ENCODE measurements around the gene SUCLG1. TPM values are rescaled to one million over a fixed set of nuclear protein-coding genes. Genes with fewer than 3 reads are reported as not detected.

Gene SUCLG1
- total and polyA plus RNA-seq, 10 of the 15 experiments (the other 5 are each of a cell fraction or from before 2014, with no cell fraction given): 75.4 to 197 (median 93.6) TPM

- ChIA-PET POLR2A (no interaction called here), SMC1A (ENCODE audit: uncharacterized antibody, unreplicated experiment) (interaction anchor here (1.0 kb wide), 1 partner anchor 19 kb away, joined by 3 read pairs; the partner anchor contains the start of gene SUCLG1), RAD21 (ENCODE audit: unreplicated experiment) (no interaction called here), CTCF (no interaction called here)
- no peak for DNase-seq (ENCODE audit: low read depth, low spot score)
- Histone ChIP-seq H3K9ac (ENCODE audit: control insufficient read depth, insufficient read depth, low read length) (no peak overlapping the region), H3K27me3 (replicated peaks in 1 of 2; ENCODE audit: control insufficient read depth in 2 of 2, insufficient read depth in 2 of 2, low read length in 1 of 2) (no peaks in the 10 kb centered on the region), H3K4me2 (ENCODE audit: control insufficient read depth, insufficient read depth) (no peak overlapping the region), H3K36me3 (ENCODE audit: control insufficient read depth in 2 of 2, insufficient read depth in 2 of 2, low read length in 1 of 2) (no peaks in the 10 kb centered on the region), H3K9me3 (replicated peaks; ENCODE audit: control insufficient read depth, insufficient read depth, low read length) (no peaks in the 10 kb centered on the region), H3K4me3 (no peak overlapping the region), H3K4me1 (ENCODE audit: control insufficient read depth, insufficient read depth, low read length) (no peaks in the 10 kb centered on the region), H3K79me2 (ENCODE audit: control insufficient read depth, insufficient read depth, low read length) (no peaks in the 10 kb centered on the region), H4K20me1 (ENCODE audit: control insufficient read depth, insufficient read depth) (no peaks in the 10 kb centered on the region), H2AFZ (ENCODE audit: control insufficient read depth, low read depth, low read length) (no peak overlapping the region), H3K27ac (ENCODE audit: control insufficient read depth, insufficient read depth) (no peak overlapping the region)
- BruUV-seq (replicated peaks): no TSS peak
- no peak for TF ChIP-seq PAX5 (IDR thresholded peaks at IDR 0.05; ENCODE audit: borderline replicate concordance, low read depth, low read length)
- no peak for TF ChIP-seq BACH1 (IDR thresholded peaks at IDR 0.05; ENCODE audit: borderline replicate concordance)
- no peak for TF ChIP-seq SPI1 (IDR thresholded peaks at IDR 0.05; ENCODE audit: borderline replicate concordance, insufficient read depth, low read depth, low read length)
- no peak for TF ChIP-seq RAD51 (IDR thresholded peaks at IDR 0.05)
- TF ChIP-seq RFX5 (IDR thresholded peaks at IDR 0.05; ENCODE audit: low read depth, low read length): no peak
- ATAC-seq: no peak
- intact Hi-C loops (cut with micrococcal nuclease; ENCODE audit: unreplicated experiment): no loop called here
- in situ Hi-C loops (cut with MboI): no loop called here
- FAIRE-seq: no peak
- 0% methylated on average over 1 of the region's 1 CpG for WGBS (ENCODE audit: insufficient coverage, insufficient replicate concordance, low lambda C conversion rate, missing lambda C conversion rate)
These were observed 18.8 kb upstream of the SUCLG1 start for GRCh38 chr2:84477886-84478285.

DNA sequence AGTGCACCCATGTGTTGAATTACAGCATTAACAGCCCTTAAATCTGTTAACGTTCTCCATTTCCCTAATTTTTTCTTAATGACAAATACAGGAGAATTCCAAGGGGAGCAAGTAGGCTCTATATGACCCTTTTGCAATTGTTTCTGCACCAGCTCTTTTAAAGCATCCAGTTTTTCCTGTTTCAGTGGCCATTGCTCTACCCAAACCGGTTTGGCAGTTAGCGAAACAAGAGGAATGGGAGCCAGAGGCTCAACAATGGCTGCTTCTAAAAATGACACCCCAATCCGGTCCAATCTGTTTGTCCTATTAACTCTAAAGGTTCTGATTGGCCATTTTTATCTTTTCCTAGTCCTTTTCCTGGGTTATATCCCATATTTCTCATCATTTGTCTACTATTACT lies 15.1 kb upstream of the SUCLG1 start:
- RAD21 ChIA-PET (ENCODE audit: unreplicated experiment): no interaction called here
- BruUV-seq (replicated peaks): no TSS peak
- SMC1A ChIA-PET (ENCODE audit: uncharacterized antibody, unreplicated experiment): interaction anchor here (1.3 kb wide), 1 partner anchor 47 kb away, joined by 3 read pairs; no protein-coding TSS in a partner anchor
- Histone ChIP-seq H3K79me2 (ENCODE audit: control insufficient read depth, insufficient read depth, low read length) (no peaks in the 10 kb centered on the region), H3K9ac (ENCODE audit: control insufficient read depth, insufficient read depth, low read length) (no peak overlapping the region), H3K4me2 (ENCODE audit: control insufficient read depth, insufficient read depth) (no peak overlapping the region), H3K36me3 (ENCODE audit: control insufficient read depth in 2 of 2, insufficient read depth in 2 of 2, low read length in 1 of 2) (no peaks in the 10 kb centered on the region), H3K4me1 (ENCODE audit: control insufficient read depth, insufficient read depth, low read length) (no peaks in the 10 kb centered on the region), H2AFZ (ENCODE audit: control insufficient read depth, low read depth, low read length) (no peak overlapping the region), H3K27me3 (replicated peaks in 1 of 2; ENCODE audit: control insufficient read depth in 2 of 2, insufficient read depth in 2 of 2, low read length in 1 of 2) (no peaks in the 10 kb centered on the region), H3K27ac (ENCODE audit: control insufficient read depth, insufficient read depth) (no peak overlapping the region), H4K20me1 (ENCODE audit: control insufficient read depth, insufficient read depth) (no peaks in the 10 kb centered on the region), H3K4me3 (no peak overlapping the region), H3K9me3 (replicated peaks; ENCODE audit: control insufficient read depth, insufficient read depth, low read length) (no peaks in the 10 kb centered on the region)
- DNase-seq (ENCODE audit: low read depth, low spot score): no peak
- intact Hi-C loops (cut with micrococcal nuclease; ENCODE audit: unreplicated experiment) (no loop called here), in situ Hi-C loops (cut with MboI) (no loop called here)
- POLR2A ChIA-PET: no interaction called here
- CTCF ChIA-PET: no interaction called here
- 71% methylated on average over 4 of the region's 4 CpGs for WGBS (ENCODE audit: insufficient coverage, insufficient replicate concordance, low lambda C conversion rate, missing lambda C conversion rate)
- ATAC-seq: no peak
- no peak for FAIRE-seq
- TF ChIP-seq JUNB (IDR thresholded peaks at IDR 0.05) (no peak), NFIC (IDR thresholded peaks at IDR 0.05; ENCODE audit: low read depth, low read length) (no peak), NFYA (IDR thresholded peaks at IDR 0.05; ENCODE audit: borderline replicate concordance, low read depth, low read length) (no peak), SMARCA5 (IDR thresholded peaks at IDR 0.05) (no peak)
- TF ChIP-seq, protein P1, sequence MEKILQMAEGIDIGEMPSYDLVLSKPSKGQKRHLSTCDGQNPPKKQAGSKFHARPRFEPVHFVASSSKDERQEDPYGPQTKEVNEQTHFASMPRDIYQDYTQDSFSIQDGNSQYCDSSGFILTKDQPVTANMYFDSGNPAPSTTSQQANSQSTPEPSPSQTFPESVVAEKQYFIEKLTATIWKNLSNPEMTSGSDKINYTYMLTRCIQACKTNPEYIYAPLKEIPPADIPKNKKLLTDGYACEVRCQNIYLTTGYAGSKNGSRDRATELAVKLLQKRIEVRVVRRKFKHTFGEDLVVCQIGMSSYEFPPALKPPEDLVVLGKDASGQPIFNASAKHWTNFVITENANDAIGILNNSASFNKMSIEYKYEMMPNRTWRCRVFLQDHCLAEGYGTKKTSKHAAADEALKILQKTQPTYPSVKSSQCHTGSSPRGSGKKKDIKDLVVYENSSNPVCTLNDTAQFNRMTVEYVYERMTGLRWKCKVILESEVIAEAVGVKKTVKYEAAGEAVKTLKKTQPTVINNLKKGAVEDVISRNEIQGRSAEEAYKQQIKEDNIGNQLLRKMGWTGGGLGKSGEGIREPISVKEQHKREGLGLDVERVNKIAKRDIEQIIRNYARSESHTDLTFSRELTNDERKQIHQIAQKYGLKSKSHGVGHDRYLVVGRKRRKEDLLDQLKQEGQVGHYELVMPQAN (conservative IDR thresholded peaks at IDR 0.05): no peak
- TF ChIP-seq, protein P2, sequence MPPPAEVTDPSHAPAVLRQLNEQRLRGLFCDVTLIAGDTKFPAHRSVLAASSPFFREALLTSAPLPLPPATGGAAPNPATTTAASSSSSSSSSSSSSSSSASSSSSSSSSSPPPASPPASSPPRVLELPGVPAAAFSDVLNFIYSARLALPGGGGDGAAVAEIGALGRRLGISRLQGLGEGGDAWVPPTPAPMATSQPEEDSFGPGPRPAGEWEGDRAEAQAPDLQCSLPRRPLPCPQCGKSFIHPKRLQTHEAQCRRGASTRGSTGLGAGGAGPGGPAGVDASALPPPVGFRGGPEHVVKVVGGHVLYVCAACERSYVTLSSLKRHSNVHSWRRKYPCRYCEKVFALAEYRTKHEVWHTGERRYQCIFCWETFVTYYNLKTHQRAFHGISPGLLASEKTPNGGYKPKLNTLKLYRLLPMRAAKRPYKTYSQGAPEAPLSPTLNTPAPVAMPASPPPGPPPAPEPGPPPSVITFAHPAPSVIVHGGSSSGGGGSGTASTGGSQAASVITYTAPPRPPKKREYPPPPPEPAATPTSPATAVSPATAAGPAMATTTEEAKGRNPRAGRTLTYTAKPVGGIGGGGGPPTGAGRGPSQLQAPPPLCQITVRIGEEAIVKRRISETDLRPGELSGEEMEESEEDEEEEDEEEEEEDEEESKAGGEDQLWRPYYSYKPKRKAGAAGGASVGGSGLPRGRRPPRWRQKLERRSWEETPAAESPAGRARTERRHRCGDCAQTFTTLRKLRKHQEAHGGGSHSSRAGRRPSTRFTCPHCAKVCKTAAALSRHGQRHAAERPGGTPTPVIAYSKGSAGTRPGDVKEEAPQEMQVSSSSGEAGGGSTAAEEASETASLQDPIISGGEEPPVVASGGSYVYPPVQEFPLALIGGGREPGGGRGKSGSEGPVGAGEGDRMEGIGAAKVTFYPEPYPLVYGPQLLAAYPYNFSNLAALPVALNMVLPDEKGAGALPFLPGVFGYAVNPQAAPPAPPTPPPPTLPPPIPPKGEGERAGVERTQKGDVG (CRISPR knock-in tag; IDR thresholded peaks at IDR 0.05): no peak

Data from GM12878 (cell line).